Inferior parietal cortex (tissue), 1 donor: ENCODE measurements around the gene PTPRM.

Source experiments
- DNase-seq: peaks from one replicate; pipeline ENCODE4 v3.0.0-alpha.2; 2016; ENCODE audit errors: extremely low spot score

The PTPRM gene

GRCh38 chr18:8231316-8231715 lies 664.2 kb downstream of the PTPRM start:
- no peak for DNase-seq

GRCh38 chr18:8232791-8233190 lies 665.7 kb downstream of the PTPRM start:
- DNase-seq = no peak

GRCh38 chr18:8235894-8236293 lies 668.8 kb downstream of the PTPRM start:
- no peak for DNase-seq

GRCh38 chr18:8238507-8238906 lies 671.4 kb downstream of the PTPRM start:
- DNase-seq = no peak

- DNase-seq = no peak
These were observed 674.6 kb downstream of the PTPRM start for GRCh38 chr18:8241731-8242130.

- no peak for DNase-seq
These were observed 675.1 kb downstream of the PTPRM start for GRCh38 chr18:8242151-8242696.

- DNase-seq = no peak
These were observed 680.6 kb downstream of the PTPRM start for GRCh38 chr18:8247700-8248099.

- DNase-seq = no peak
These were observed 681.5 kb downstream of the PTPRM start for GRCh38 chr18:8248576-8248975.

GRCh38 chr18:8249811-8250210 lies 682.7 kb downstream of the PTPRM start:
- no peak for DNase-seq

- DNase-seq = no peak
These were observed 685.3 kb downstream of the PTPRM start for GRCh38 chr18:8252371-8252770.

- DNase-seq = no peak
These were observed 686.8 kb downstream of the PTPRM start for GRCh38 chr18:8253944-8254343.

- DNase-seq = no peak
These were observed 687.5 kb downstream of the PTPRM start for GRCh38 chr18:8254654-8255053.

GRCh38 chr18:8257851-8258434 lies 690.8 kb downstream of the PTPRM start:
- DNase-seq = no peak

GRCh38 chr18:8260319-8260718 lies 693.2 kb downstream of the PTPRM start:
- DNase-seq = no peak

GRCh38 chr18:8260827-8261226 lies 693.7 kb downstream of the PTPRM start:
- no peak for DNase-seq

GRCh38 chr18:8261651-8262091 lies 694.6 kb downstream of the PTPRM start:
- no peak for DNase-seq

- DNase-seq = no peak
These were observed 695.1 kb downstream of the PTPRM start for GRCh38 chr18:8262221-8262620.

- DNase-seq = no peak
These were observed 697.0 kb downstream of the PTPRM start for GRCh38 chr18:8264116-8264515.

- DNase-seq = no peak
These were observed 697.8 kb downstream of the PTPRM start for GRCh38 chr18:8264861-8265411.

GRCh38 chr18:8272254-8272653 lies 705.1 kb downstream of the PTPRM start:
- DNase-seq = no peak

- no peak for DNase-seq
These were observed 707.3 kb downstream of the PTPRM start for GRCh38 chr18:8274370-8274769.

GRCh38 chr18:8276406-8276805 lies 709.3 kb downstream of the PTPRM start:
- no peak for DNase-seq

GRCh38 chr18:8277270-8277669 lies 710.2 kb downstream of the PTPRM start:
- no peak for DNase-seq

- no peak for DNase-seq
These were observed 712.2 kb downstream of the PTPRM start for GRCh38 chr18:8279346-8279745.
